GM20000 (cell line): Measurements from ENCODE around the gene ABHD17C.

Source experiments
- DNase-seq: peaks from one replicate; pipeline ENCODE4 v3.0.0; 2012; ENCODE audit warnings: low spot score
- TF ChIP-seq, protein P1 (sequence below): IDR thresholded peaks from 2 replicates; pipeline ENCODE4 v1.5.1; 2012; ENCODE audit warnings: mild to moderate bottlenecking, control low read depth; ENCODE audit errors: extremely low read depth, missing control alignments

The ABHD17C gene

DNA sequence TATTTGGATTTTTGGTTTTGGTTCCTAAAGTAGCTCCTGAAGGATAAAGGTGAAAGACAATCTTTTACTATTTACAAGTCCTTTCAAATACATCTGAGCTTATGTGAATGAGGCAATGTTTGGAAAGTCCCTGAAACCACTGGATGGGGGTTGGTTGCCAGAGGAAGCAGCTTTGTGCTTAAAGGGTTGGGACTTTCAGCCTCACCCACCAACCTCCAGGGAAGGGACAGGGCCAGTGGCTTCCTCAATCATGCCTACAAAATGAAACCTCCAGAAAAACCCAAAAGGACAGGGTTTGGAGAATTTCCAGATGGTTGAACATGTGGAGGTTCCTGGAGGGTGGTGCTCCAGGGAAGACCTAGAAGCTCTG, 20.9 kb upstream of the ABHD17C start:
- TF ChIP-seq, protein P1, sequence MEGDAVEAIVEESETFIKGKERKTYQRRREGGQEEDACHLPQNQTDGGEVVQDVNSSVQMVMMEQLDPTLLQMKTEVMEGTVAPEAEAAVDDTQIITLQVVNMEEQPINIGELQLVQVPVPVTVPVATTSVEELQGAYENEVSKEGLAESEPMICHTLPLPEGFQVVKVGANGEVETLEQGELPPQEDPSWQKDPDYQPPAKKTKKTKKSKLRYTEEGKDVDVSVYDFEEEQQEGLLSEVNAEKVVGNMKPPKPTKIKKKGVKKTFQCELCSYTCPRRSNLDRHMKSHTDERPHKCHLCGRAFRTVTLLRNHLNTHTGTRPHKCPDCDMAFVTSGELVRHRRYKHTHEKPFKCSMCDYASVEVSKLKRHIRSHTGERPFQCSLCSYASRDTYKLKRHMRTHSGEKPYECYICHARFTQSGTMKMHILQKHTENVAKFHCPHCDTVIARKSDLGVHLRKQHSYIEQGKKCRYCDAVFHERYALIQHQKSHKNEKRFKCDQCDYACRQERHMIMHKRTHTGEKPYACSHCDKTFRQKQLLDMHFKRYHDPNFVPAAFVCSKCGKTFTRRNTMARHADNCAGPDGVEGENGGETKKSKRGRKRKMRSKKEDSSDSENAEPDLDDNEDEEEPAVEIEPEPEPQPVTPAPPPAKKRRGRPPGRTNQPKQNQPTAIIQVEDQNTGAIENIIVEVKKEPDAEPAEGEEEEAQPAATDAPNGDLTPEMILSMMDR: no peak
- DNase-seq: no peak

DNA sequence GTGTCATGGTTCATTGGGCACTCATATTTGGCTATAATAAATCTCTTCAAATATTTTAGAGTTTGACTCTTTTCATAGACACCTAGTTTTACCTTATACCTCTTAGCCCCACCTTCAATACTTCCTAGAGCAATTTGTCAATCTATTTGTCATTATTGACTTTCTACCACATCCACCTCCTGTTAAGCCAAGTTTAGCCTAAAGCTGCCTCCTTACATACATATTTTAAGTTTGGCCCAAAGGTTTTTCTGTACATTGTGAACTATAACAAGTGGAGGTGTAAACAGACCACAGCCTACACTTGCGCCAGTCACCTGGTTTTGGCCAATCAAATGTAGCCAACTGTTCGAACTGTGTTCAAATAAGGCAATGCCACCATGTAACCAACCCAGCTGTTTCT, 18.1 kb upstream of the ABHD17C start:
- DNase-seq: no peak
- TF ChIP-seq, protein P1: no peak

DNA sequence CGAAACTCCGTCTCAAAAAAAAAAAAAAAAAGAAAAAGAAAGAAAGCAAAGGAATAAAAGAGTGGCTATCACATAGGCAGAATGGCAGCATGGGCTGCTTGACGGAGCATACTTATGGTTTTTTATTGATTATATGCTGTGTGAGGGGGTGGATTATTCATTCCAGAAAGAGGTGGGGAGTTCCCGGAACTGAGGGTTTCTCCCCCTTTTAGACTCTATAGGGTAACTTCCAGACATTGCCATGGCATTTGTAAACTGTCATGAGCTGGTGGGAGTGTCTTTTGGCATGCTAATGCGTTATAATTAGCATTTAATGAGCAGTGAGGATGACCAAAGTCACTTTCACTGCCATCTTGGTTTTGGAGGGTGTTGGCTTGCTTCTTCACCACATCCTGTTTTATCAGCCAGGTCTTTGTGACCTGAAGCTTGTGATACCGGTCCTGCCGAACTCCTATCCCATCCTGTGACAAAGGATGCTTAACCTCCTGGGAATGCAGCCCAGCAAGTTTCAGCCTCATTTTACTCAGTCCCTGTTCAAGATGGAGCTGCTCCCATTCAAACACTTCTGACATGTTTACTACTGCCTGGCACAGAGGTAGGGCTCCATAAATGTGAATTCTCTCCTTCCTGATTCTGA, 15.8 kb upstream of the ABHD17C start:
- TF ChIP-seq, protein P1: no peak
- DNase-seq: no peak

DNA sequence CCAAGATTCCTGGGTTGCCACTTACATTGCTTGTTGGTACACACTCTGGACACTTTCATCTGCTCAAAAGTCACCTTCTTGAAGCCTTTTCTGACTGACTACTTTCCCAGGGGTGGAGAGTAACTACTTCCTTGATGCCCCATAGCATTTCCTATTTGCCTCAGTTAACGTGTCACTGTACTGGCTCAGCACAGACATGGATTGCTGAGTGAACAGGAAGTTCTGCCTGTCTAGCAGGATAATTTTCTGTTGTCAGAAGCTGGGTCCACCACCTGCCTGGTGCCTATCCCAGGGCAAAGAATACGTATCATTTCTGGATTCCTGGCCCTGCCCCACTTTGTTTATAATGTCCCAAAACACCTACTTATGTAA, 15.3 kb upstream of the ABHD17C start:
- TF ChIP-seq, protein P1: no peak
- DNase-seq: no peak

DNA sequence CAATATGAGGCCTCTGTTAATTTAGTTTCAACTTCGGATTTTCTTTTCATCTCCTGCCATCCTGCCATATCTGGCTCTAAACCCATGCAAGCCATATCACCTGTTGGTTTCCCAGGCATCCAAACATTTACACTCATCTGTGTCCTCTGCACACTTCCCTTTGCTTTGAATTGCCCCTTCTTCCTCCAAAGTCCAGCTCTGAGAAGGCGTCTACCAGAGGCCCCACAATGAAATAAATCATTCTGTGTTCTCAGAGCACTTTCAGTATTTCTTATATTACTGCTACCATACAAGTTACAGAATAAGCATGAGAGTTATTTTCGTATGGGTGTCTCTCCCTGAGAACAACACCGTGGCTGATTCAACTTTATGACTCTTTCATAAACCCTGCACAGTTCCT, 12.9 kb upstream of the ABHD17C start:
- no peak for DNase-seq
- TF ChIP-seq, protein P1: no peak

DNA sequence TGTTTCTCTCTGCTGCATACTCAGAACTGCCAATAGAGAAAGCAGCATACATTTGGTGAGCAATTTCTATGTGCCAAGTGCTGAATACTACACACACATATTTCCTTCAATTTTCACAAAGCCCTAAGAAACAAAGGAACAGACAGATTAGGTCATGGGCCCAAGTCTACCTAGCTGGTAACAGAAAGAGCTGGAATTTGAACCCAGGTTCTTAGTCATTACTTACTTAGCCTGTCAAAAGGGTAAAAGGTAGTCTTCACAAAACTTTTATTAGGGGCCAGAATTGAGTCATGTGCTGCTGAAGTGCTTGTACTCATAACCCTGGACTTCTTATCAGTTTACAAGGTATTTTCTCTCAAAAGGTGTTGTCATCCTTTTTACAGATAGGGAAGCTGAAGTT, 10.4 kb upstream of the ABHD17C start:
- TF ChIP-seq, protein P1: no peak

DNA sequence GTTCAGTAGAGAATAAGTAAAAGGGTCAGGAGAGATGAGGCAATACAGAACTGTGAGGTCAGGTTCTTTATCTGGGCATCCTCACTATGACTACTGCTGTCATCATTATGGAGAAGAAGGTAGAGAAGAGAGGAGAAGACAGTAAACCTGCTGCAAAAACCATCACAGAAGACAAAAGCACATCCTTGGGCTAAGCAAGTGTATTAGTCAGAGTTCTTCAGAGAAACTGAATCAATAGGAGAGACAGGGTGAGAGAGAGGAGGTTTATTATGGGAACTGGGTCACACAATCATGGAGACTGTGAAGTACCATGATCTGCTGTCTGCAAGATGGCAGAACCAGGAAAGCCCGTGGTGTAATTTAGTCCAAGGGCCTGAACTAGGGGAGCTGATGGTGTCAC, 9.5 kb upstream of the ABHD17C start:
- TF ChIP-seq, protein P1: no peak
- no peak for DNase-seq

More for the DNA sequence above, 10.4 kb upstream of the ABHD17C start:
- DNase-seq: no peak
